ENCODE data around the gene TFF3.

TFF3 gene

DNA sequence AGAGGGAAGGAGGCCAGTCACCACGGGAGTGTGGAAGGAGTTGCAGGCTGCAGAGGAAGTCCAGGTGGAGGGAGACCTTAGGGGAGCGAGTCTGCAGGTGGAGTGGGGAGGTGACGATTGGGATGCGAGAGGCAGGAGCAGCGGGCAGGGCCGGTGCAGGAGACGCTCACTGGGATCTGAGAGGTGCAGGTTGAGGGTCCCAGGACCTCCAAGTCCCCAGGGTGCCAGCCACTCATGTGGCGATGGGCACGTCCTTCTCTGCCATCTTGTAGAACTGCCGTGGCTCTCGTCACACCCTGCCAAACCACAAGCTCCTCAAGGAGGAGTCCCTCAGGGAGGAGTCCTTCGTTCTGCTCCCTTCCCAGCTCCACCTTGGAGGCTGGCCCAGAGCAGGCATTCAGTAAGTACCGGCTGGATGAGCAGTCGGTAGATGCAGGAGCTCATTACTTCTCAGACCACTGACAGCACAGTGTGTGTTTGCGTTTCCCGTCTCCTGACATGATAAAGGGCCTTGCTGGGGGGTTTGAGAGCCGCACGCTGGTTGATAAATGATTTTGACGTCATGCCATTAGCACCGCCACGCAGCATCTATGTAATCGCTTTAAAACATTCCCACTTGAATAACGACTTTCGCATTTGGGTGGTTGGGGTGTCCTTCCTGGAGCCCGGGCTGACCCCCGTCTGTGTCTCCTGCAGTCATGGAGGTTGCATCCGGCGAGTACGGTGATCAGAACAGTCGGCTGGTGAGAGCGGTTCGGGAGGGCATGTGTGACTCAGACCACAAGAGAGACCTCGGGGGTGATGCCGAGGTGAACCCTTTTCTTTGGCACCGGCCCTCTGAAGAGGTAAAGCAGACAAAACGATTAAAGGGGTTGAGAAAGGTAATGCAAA, 27.8 kb downstream of the TFF3 start:
- no peak for DNase-seq

DNA sequence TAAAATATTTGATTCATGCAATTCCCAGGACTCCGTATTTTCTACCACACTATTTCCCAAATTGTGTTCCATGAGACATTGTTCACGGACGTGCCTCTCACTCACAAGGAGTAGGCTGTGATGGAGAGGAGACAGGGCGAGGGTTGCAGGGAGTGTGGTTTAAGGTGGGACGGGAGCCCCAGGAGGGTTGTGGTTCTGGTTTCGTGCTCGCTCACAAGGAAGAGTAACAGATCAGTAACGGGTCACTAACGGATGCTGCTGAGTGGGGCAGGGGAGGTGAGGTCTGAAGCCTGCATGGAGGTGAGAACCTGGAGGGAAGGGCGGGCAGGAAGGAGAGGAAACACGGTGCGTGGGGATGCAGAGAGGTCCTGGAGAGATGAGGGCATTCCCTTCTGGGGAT, 28.8 kb downstream of the TFF3 start:
- no peak for DNase-seq

DNA sequence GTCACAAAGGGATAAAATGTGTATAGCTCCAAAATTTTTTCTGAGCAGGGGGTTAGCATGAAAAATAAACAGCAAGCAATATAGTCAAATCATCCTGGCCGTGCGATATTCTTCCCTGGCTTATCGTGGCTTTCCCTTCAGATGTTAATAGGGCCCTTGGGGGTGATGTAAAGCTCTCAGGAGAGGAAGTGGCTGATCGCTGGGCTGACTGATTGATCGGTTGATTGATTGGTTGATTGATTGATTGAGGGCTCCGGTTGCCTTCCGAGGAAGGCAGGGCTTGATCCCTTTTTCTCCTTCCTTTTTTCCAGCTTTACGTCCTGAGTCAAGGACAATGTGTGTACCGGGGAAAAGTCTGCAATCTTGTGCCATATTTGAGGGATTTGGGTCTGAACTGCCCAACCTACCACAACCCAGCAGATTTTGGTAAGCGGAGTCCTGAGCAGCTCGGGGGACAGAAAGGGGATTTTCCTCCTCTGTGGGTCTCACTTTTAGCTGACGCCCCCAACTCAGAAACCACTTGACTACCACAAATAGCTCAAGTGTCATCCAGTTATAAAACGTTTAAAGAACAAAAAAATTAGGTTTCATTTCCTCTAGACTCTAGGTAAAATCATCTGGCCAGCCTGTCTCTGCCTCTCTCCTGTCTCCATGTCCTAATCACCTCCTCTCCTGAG, 29.5 kb downstream of the TFF3 start:
- no peak for DNase-seq

DNA sequence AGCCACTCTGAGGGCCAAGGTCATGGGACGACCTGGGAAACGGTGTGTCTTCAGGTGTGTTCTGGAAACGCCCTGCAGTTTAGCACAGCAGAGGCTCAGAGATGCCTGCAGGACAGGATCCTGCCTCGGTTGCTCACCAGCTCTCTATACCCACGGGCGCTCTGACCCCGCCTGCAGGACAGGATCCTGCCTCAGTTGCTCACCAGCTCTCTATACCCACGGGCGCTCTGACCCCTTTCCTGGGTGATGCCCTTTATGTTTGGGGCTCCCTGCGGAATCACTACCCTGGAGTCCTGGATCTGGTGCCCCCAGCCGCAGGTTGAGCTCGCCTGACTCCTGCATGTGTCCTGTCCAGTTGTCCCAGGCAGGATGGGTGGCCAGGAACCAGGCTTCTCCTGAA, 32.5 kb downstream of the TFF3 start:
- DNase-seq, result no peak

DNA sequence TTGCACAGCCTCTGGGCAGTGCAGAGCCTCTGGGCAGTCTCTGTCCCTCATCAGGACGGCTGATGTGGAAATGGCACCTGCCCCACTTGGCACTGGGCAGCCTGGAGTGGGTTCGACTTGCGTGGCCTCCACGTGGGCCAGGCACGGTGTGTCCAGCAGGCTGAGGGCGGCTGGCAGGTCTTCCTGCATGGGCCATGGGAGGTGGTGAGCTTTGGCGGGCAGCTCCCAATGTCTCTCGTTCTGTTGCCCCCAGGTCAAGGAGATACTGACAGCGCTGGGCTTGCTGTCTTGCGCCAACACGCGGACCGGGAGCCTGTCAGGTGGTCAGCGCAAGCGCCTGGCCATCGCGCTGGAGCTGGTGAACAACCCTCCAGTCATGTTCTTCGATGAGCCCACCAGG, 33.2 kb downstream of the TFF3 start:
- no peak for DNase-seq

DNA sequence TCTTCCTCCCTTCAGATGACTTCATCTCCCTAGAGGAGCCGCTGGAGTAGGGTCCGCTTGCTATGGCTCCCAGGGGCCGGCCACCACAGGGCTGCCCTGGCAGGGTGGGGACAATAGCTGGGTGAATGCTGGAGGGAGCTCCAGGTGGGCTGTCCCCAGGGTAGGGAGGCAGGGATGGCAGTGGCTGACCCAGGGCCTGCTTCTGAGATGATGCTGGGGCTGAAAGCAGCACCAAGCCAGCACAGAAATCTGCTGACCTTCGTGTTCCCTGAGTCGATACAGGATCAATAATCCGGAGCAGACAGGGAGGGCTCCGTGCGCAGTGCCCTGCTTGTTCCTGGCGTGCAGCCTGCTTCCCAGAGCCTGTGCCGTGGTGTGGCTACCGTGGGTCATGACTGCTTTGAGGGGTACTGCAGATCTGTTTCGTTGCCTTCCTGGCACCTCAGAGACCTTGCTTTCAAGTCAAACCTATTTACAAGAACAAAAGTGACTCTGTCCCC, 34.0 kb downstream of the TFF3 start:
- DNase-seq, result no peak

DNA sequence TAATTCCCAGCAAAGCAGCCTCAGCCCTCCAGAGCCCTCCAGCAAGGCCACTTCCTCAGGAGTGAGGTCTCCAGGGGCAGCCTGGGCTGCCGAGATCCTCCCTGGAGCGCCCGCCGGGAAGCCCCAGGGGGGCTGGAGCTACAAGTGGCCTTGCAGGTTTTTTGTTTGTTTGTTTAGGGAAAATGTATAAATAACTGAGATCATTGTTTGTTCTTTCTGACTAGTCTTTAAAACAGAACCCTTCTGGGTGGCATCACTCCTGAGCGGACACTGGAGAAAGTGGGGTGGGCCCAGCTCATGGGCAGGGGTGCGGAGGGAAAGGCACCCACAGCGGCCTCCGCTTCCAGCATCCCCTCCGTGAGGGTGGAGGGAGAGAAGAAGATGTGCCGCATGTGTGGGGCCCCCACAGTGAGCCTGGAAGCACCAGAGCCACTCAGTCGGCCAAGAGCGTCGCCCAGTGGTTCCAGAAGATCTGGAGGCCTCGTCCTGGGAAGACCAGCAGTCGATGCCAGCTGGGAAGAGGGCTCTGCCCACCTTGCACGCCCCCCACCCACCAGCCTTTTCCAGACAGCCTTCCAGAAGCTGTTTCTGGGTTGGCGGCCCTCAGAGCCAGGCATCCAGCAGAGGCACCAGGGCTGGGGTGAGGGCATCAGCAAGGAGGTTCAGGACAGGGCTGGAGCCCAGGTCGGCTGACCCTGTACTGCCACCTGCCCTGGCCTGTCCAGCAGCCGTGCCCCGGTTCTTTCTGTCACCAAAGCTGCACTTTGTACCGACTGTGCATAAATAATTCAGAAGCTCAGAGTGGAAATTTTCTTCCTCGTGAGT, 34.6 kb downstream of the TFF3 start:
- DNase-seq, result no peak

DNA sequence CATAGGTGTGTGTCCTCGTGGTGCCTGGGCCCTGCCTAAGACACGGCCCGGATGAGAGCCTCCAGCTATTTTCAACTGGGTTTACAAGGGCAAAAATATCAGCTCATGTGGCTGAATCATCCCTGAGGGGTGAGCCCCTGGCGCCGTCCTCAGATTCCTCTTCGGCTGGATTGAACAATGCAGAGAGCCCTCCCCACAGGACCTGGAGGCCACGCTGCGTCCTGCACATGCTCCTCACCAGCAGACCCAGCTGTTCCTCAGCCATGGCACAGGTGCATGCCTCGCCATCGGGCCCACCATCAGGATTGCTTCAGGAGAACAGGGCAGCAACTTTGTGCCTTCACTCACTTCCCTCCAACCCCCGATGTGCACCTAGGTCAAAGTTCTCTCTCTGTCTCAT, 35.3 kb downstream of the TFF3 start:
- DNase-seq, result no peak

DNA sequence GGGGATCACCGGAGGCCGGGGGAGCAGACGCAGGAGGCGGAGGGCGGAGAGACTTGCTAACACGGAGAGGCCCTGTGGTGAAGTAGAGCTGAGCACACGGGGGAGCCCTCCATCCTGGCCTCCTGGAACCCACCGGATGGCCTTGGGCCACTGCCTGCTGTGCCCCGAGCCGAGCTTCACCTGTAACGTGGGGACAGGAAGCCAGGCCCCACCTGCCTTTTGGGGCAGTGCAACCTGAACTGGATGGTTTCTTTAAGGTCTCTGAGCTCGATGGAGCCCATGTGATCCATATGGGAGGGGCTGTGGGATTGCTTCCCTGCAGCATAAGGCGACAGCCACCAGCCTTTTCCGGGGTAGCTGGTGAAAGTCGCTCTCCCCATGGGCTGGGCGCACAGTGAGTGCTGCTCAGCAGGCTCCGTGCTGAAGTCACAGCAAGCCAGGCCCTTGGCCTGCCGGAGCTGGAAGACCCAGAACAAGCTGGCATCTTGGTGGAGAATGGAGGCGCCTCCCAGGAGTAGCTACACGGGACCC, 35.8 kb downstream of the TFF3 start:
- no peak for DNase-seq

DNA sequence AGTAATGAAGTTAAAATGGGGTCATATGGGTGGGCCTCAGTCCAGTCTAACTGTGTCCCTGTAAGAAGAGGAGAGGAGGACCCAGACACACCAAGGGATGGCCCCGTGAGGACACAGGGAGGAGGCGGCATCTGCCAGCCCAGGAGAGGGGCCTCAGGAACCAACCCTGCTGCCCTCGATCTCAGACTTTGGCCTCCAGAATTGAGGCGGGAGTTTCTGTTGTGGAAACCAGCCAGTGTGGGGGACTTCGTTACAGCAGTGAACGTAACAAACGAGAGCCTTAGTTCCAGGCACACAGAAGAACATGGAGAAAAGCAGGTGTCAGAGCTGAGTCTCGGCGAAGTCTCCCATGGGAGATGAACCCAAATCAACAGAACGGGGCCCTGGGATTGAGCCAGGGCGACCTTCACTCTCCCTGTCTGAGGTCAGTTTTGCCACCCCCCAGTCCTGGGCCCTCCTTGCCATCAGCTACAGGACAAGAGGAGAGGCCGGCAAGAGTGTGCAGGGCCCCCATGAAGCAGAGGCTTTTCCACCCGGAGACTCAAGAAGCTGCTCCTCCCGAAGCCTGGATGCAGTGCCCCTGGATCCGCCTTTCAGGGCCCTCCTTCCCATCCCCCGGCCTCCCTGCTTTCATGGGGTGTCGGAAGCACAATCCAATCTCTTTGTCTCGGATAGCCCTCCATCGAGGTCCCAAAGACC, 36.6 kb downstream of the TFF3 start:
- no peak for DNase-seq

DNA sequence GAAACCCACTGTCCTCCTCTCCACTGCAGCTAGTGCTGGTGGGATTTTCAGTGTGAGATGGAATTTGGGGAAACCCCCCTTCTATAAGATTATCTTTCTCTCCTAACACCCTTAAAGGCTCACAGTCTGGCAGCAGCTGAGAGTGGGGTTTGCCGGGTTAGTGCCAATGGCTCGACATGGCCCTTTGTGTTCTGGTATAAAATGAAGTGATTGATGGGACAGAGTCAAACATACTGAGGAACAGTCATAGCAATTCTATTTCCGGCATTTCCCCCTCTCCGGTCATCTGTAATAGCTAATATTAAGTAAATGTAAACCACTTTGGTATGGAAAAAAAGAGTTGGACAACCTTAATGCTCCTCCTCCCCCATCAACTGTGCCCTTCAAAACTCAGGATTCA, 37.6 kb downstream of the TFF3 start:
- DNase-seq, result no peak

DNA sequence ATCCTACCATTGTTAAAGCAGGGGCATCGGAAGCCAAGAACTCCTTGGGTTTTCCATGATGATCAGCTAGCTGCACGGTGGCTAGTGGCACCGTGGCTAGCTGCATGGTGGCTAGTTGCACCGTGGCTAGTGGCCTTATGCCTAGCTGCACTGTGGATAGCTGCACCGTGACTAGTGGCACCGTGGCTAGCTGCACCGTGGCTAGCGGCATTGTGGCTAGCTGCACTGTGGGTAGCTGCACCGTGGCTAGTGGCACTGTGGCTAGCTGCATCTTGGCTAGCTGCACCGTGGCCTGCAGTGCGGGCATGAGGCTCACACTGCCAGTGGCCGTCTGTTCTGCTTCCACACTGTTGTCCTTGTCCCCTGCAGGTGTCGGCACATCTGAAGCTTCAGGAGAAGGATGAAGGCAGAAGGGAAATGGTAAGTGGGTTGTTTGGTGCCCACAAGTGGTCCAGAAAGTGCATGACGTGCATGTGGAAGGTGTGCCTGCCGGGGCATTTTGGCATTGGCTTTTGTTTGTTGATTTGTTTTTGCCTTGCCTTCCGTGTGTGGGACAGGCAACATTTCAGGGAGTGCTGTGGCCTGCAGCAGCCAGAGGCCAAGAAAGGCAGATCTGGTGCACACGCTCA, 38.6 kb downstream of the TFF3 start:
- no peak for DNase-seq

DNA sequence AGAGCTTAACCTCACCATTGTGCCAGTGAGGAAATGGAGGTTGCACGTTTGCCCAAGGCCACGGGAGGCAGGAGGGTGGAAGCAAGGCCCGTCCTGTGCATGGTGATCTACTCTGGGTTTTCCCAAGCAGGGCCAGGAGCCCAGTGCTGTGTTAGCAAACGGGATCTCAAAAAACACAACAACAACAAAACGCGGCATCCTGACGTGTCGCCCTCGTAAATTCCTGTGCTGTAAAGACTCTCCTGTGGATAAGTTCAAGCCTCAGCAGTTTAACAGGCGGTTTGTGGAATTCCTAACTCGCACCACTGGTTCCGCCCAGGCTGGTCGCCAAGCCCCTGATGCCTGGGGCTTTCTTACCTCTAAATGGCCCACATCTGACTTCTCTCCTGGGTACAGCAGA, 39.1 kb downstream of the TFF3 start:
- no peak for DNase-seq

DNA sequence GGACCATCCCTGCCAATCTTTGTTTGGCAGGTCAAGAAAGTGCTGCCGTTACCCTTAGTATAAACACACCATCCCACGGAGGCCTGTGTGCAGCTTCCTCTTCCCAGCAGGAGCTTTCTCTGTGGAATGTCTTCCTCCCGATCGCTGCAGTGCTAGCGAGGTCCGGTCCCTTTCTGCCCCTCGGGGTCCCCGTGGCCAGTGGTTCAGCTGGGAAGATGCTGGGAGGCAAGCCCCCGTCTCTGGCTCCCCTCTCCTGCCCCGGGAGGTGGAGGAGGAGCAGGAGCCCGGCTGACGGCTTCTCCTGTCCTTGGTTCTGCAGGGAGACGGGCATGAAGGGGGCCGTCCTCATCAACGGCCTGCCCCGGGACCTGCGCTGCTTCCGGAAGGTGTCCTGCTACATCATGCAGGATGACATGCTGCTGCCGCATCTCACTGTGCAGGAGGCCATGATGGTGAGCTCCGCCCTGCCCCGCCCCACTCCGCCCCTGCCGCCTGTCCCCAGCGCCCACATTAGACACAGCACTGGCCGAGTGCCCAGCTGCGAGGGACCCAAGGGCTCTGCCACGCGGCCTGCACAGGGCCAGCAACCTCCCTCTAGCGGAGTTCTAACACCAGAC, 42.1 kb downstream of the TFF3 start:
- DNase-seq, result no peak

DNA sequence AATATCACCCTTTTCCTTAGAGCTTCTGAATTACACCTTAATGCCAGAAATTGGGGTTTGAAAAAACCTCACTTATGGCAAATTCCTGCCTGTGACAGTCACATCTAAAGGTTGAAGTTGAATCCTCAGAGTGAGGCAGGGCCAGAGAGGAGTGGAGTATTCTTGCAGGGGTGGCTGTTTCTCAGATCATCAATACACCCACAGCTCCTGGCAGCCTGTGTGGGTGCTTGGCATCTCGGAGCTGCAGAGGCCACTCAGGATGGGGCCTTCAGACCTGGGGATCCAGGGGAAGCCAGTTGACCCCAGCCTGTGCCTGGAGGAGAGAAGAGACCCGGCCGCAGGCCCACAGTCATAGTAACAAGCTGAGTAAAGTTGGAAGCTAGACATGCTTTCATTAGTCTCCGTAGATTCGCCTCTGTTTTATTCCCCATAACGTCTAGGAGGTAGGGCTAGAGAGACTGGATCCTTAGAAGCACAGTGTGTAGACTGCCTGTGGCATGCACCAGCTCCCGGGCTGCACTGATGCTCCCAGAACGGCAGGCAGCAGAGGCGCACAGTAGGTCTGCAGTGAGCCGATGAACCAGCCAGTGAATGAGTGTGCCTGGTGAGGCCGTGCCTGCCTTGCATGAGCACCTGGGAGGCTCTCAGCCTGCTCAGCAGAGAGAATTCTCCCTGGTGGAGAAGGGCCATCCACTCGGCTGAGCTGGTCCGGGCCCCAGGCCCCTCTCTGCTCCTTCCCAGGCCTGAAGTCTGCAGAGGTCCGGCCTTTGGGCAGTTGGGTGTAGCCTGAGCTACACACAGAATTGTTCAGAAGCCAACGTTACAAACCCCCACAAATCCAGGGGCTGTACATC, 42.9 kb downstream of the TFF3 start:
- DNase-seq, result no peak

DNA sequence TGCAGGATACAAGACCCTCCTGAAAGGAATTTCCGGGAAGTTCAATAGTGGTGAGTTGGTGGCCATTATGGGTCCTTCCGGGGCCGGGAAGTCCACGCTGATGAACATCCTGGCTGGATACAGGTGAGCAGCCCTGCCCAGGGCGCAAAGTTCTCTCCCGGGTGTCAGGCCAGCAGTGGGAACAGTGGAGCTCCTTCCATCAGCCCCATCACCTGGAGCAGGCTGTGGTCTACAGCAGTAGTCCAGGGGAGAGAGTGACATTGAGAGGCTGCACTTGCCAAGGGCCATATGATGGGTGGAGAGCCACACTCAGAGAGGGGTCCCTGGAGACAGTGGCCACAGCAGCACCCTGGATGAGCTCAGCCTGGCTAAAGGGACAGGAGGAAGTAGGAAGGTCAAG, 44.1 kb downstream of the TFF3 start:
- no peak for DNase-seq

DNA sequence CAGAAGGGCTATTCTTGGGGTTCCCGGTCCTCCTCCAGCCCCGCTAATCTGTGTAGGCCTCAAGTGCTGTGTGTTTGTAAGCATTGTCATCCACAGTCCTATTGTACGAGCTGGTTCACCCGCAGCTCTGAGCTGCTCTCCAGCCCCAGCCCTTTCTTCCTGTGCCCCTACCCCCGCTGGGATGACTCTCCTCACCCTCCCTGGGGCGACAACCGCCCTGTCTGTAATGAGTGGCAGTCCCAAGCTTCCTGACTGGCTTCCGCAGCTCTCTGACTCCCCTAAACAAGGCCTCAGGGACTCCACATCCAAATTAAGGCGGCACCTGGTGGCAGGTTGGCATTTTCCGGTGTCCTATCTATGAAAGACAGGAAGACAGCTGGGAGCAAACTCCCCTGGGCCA, 45.8 kb downstream of the TFF3 start:
- DNase-seq, result no peak

DNA sequence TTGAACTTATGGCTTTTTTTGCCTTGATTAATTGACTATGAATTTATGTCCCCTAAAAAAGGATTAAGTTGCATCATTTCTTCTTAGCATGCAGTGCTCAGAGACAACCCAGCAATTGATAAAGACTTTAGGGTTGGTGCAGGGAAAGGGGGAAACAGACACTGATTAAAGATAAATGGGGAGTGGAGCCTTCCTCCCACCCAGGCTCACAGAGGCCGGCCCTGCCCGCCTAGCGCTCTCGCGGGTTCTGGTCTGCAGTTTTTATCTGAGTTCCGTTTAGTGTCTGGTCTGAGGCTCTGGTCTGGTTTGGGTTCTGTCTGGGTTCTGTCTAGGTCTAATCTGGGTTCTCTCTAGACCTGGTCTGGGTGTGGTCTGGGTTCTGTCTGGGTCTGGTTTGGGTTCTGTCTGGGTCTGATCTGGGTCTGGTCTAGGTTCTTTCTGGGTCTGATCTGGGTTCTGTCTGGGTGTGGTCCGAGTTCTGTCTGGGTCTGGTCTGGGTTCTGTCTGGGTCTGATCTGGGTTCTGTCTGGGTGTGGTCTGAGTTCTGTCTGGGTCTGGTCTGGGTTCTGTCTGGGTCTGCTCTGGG, 48.1 kb downstream of the TFF3 start:
- no peak for DNase-seq

DNA sequence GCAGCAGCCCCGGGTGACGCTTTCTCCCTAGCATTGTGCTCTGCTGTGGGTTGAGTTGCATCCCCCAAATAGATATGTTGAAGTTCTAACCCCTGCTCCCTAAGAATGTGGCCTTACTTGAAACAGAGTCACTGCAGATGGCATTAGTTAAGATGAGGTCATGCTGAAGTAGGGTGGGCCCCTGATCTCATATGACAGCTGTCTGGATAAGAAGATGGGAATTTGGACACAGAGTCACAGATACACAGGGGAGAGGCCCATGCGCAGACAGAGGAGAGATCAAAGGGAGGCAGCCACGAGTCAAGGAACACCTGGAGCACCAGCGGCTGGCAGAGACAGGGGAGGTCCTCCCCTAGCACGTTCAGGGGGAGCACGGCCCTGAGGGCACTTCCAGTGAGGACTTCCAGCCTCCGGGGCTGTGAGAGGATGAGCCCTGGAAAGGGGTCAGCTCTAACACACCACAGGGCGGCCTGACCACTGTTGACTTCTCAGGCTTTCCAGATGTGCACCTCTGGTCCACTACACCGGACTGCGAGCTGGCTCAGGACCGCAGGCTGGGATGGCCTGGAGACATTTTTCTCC, 49.9 kb downstream of the TFF3 start:
- DNase-seq, result no peak

Data from NCI-H2029 treated with DMSO at 0.1 percent for 48 hours (cell line).